Measurements from ENCODE around the gene OSBPL5. TPM values are rescaled to one million over a fixed set of nuclear protein-coding genes. Genes with fewer than 3 reads are reported as not detected.

Gene OSBPL5
- total and polyA plus RNA-seq, 10 donors: 5.1 to 91.2 (median 51.0) TPM

- peaks cover 0 to 27% (median 10%) of the 10 kb centered on the region in 7 donors for H3K27me3 ChIP-seq (replicated peaks in 1 of 7)
- intact Hi-C loops (cut with DNase I; ENCODE audit: low total_unique reads): no loop called here
- no peak overlapping the region for H3K4me3 ChIP-seq
- peak; percentile 61 for DNase-seq
- TF ChIP-seq POLR2A (IDR thresholded peaks at IDR 0.05) (no peak), CTCF (IDR thresholded peaks at IDR 0.05 in 8 of 11, conservative IDR thresholded peaks at IDR 0.05 in 3 of 11) (no peak), POLR2AphosphoS5 (IDR thresholded peaks at IDR 0.05) (no peak)
- H3K4me1 ChIP-seq: peaks cover 0 to 34% (median 15%) of the 10 kb centered on the region in 6 donors
- H3K36me3 ChIP-seq: no peaks in the 10 kb centered on the region
- peaks cover 0 to 23% (median 18%) of the 10 kb centered on the region in 8 donors for H3K9me3 ChIP-seq
- WGBS, 5 donors: 71 to 84% (median 80%) methylated on average over 8 of the region's 8 CpGs
- no peak overlapping the region for H3K27ac ChIP-seq
Observed at GRCh38 chr11:3207526-3208189, 42.5 kb upstream of the OSBPL5 start.

- TF ChIP-seq POLR2AphosphoS5 (IDR thresholded peaks at IDR 0.05): no peak
- no peak for TF ChIP-seq CTCF (IDR thresholded peaks at IDR 0.05 in 8 of 11, conservative IDR thresholded peaks at IDR 0.05 in 3 of 11)
- TF ChIP-seq POLR2A (IDR thresholded peaks at IDR 0.05): no peak
- Histone ChIP-seq H3K9me3 (peaks cover 0 to 21% (median 16%) of the 10 kb centered on the region in 8 donors), H3K27ac (no peak overlapping the region), H3K36me3 (no peaks in the 10 kb centered on the region), H3K4me3 (no peak overlapping the region), H3K27me3 (replicated peaks in 1 of 7) (peaks cover 0 to 35% (median 18%) of the 10 kb centered on the region in 7 donors), H3K4me1 (peaks cover 0 to 39% (median 17%) of the 10 kb centered on the region in 6 donors)
- DNase-seq: no peak
- WGBS, 5 donors: 91 to 100% (median 96%) methylated on average over 1 of the region's 1 CpG
- intact Hi-C loops (cut with DNase I; ENCODE audit: low total_unique reads): no loop called here
Observed at GRCh38 chr11:3206922-3207204, 41.8 kb upstream of the OSBPL5 start.

- TF ChIP-seq CTCF (IDR thresholded peaks at IDR 0.05 in 8 of 11, conservative IDR thresholded peaks at IDR 0.05 in 3 of 11): no peak
- TF ChIP-seq POLR2A (IDR thresholded peaks at IDR 0.05): no peak
- no peak for TF ChIP-seq POLR2AphosphoS5 (IDR thresholded peaks at IDR 0.05)
- H3K27ac ChIP-seq: no peak overlapping the region
- peaks cover 0 to 16% (median 11%) of the 10 kb centered on the region in 8 donors for H3K9me3 ChIP-seq
- DNase-seq: peak; percentile 47
- no peaks in the 10 kb centered on the region for H3K36me3 ChIP-seq
- 78 to 87% (median 81%) methylated on average over 8 of the region's 8 CpGs for WGBS, 5 donors
- no peak overlapping the region for H3K4me3 ChIP-seq
- peaks cover 0 to 41% (median 22%) of the 10 kb centered on the region in 7 donors for H3K27me3 ChIP-seq (replicated peaks in 1 of 7)
- H3K4me1 ChIP-seq: peaks cover 0 to 39% (median 17%) of the 10 kb centered on the region in 6 donors
- intact Hi-C loops (cut with DNase I; ENCODE audit: low total_unique reads): no loop called here
Observed at GRCh38 chr11:3206156-3206921, 41.2 kb upstream of the OSBPL5 start.
